GM12864 (cell line): ENCODE results near the gene RFFL.
A peak's percentile ranks its signal among the peaks of the same experiment; 100 is the strongest.

ENCODE experiments used
- DNase-seq: peaks from one replicate; pipeline ENCODE4 v3.0.0-alpha.2; 2011; ENCODE audit warnings: low read depth
- H3K4me3 ChIP-seq: 2 replicates; pipeline ENCODE4 v1.5.1; 2011; ENCODE audit warnings: mild to moderate bottlenecking, low read depth, low read length, control low read depth
- TF ChIP-seq, protein P1 (sequence below): IDR thresholded peaks from 2 replicates; pipeline ENCODE4 v1.5.1; 2011; ENCODE audit warnings: low read depth, mild to moderate bottlenecking, moderate library complexity, low read length, control low read depth, inconsistent platforms; ENCODE audit errors: missing control alignments

RFFL gene

DNA sequence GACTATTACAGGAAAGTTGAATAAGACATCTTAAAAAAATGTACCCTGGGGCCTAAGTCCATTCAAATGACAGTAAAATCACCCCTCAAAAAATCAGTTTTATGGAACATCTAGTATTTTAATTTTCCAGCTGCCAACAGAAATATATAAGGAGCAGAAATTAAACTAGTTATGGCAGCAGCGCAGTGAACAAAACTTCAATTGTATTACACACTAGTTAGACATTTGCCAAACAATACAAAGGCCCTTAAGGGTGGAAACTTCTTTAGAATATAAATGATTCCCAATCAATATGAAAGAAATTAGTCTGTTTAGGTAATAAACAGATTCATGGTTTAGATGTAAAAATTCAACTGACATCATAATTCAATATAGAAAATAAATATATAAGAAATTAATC, 18.1 kb upstream of the RFFL start:
- H3K4me3 ChIP-seq = no peak overlapping the region
- no peak for DNase-seq
- TF ChIP-seq, protein P1, sequence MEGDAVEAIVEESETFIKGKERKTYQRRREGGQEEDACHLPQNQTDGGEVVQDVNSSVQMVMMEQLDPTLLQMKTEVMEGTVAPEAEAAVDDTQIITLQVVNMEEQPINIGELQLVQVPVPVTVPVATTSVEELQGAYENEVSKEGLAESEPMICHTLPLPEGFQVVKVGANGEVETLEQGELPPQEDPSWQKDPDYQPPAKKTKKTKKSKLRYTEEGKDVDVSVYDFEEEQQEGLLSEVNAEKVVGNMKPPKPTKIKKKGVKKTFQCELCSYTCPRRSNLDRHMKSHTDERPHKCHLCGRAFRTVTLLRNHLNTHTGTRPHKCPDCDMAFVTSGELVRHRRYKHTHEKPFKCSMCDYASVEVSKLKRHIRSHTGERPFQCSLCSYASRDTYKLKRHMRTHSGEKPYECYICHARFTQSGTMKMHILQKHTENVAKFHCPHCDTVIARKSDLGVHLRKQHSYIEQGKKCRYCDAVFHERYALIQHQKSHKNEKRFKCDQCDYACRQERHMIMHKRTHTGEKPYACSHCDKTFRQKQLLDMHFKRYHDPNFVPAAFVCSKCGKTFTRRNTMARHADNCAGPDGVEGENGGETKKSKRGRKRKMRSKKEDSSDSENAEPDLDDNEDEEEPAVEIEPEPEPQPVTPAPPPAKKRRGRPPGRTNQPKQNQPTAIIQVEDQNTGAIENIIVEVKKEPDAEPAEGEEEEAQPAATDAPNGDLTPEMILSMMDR = no peak

DNA sequence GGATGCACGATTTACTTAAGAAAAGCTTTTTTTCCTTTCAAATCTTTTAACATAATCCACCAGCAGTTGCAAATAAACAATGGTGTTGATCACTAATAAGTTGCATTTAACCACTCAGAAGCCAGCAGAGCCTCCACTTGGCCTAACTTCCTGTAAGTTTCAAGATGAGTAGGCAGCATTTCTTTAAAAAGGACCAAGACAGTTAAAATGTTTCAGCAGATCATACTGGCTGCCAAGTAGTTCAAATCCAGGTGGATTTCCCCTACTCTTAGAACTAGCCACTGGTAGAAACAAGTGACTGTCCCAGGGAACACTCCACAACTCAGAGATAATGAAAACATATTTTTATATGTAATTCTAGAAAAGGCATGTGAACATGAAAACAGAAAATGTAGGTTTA, 17.0 kb upstream of the RFFL start:
- TF ChIP-seq, protein P1 = no peak
- peak; percentile 79 for DNase-seq
- H3K4me3 ChIP-seq = peak overlapping the region; percentile 27; the same call in 1 of the 2 replicates

DNA sequence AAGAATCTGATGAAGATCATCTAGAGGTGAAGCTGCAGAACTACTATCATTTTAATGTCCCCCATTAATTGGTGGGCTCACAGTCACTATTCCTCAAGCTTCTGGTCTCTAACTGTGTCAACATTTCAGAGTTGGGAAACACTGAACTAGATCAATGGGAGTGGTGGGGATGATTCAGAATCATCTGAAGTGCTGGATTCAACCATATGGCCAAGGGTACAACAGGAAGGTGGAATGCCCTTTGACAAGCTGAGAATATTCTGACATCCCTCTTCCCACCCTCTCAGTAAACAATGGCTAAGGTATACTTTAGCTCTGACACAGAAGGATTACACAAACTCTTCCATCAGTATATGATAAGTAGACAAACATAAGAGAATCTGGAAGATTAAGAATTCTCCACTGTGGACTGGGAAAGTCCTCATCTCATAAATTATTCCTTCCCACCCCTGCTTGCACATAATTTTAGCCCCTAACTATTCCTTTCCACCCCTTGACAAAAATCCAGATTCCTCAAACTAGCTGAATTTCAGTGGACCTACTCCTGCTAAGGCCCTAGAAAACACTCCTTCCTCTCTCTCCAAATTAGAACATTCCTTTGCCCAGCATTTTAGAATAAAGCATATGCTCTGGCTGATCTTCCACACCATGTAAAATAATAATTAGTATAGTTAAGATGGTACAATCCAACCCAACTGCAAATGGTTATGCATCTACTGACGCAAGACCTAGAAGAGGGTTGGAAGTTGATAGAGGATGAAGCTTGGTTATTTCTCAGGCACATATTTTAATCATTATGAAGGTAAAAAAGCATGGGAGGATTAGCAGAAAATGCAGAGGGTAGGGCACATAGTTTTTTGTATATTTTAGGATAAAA, 16.3 kb upstream of the RFFL start:
- H3K4me3 ChIP-seq = no peak overlapping the region
- TF ChIP-seq, protein P1 = no peak
- no peak for DNase-seq

DNA sequence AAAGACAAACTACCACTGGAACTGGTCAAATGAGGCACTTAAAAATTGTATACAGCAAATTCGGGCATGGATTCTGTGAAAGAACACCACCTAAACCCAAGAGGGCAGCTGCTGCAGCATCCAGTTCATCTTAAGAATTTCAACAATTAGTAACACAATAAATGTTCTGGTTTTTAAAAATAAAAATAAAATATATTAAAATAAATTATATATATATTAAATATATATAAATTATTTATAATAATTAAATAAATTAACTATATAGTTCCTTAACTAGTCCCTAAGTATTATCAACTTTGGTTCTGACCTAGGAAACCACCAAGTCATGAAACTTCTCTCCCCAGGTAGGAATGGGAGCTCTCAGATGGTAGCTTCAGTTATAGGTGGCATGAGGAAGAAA, 13.4 kb upstream of the RFFL start:
- DNase-seq = no peak
- no peak overlapping the region for H3K4me3 ChIP-seq
- TF ChIP-seq, protein P1 = no peak

DNA sequence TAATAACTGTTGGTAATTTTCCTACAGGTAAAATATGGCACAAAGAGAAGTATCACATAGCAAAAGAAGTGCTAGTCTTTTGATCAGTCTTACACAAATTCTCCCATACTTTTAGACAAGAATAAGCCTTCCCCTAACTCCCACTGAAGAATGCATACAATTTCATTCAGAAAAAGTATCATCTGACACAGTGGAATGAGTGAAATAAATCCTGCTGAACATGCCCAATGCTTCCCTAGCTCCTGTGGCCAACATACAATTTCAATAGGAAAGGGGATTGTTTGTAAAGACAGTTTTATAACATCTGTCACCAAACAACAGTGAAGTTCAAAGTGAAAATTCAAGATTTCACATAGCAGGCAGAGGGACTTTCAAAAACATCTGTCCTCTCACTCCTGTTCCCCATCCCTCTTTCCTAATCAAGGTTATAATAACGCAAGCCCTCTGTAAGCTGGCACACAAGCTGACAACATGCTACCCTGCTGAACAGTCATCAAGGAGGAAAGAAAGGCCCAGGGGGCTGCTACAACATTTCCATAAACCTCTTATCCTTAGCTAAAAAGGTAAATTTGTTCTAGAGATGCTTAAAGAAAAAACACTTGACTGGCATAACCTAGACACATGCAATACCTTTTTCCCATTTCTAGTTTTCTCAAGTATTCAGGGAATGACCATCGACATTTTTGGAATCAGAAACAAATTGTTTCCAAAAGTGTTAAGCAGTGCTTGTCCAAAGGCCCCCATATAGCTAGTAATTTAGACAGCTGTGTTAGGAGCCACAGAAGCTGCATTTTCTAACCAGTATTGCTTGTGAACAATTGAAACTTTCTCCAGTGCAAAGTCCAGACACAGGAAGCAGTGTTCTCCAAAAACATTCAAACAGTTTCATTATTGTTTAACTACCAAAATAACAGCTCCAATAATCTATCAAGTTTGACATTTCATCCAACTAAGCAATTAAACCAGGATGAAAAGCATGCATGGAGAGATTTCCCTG, 11.5 kb upstream of the RFFL start:
- no peak overlapping the region for H3K4me3 ChIP-seq
- TF ChIP-seq, protein P1 = no peak
- DNase-seq = no peak

DNA sequence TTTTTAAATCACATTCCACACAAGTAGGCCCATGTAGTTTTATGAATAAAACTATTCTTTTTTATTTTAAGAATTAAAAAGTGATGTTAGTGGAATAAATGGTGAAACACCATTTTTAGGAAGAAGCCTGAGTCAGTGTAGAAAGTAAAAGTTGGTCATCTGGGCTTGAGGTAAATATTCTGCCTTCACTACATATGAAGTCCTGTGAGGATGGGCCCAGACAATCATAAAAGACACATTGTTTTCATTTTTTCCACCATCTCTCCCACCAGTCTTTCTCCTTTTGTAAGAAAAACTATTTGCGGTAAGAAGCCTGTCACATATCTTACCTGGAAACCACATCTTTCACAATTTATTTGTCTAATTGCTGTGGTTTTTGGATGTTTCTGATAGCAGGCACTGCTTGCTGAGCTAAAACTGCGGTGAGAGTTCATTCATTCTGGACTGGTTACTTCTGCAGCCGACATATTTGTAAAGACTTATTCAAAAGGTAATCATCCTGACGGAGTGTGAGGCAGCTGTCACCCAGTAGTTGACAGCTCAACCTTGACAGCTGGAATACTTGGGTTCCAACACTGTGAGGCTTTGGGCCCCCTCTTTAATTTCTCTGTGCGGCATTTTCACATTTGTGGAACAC, 10.6 kb upstream of the RFFL start:
- TF ChIP-seq, protein P1 = no peak
- no peak for DNase-seq
- H3K4me3 ChIP-seq = no peak overlapping the region
